HepG2 (cell line): ENCODE data around the gene NBEA.

Experiments
- EP300 ChIP-seq, 3 experiments: sonication (generic) in 1 of 3; formaldehyde crosslinking in 1 of 3; IDR thresholded peaks; 2 replicates each; pipeline versions ENCODE4 v1.5.1 to v1.6.1; 2011 to 2020; ENCODE audit warnings: low read depth in 2 of 3, low read length in 2 of 3, borderline replicate concordance in 1 of 3, improper control_type of control experiment in 1 of 3, mild to moderate bottlenecking in 1 of 3, missing genetic modification reagents in 1 of 3, moderate library complexity in 1 of 3
- ERF ChIP-seq: IDR thresholded peaks from 2 replicates; pipeline ENCODE4 v1.6.1; 2018; ENCODE audit warnings: missing biosample characterization, missing genetic modification reagents
- HCFC1 ChIP-seq: fragments of 150-350 bp; IDR thresholded peaks from 2 replicates; pipeline ENCODE4 v1.6.1; 2014; ENCODE audit warnings: low read depth, low read length
- MAZ ChIP-seq, 2 experiments: sonication (generic) in 1 of 2; formaldehyde crosslinking in 1 of 2; IDR thresholded peaks; 2 replicates each; pipeline versions ENCODE4 v1.5.0 to v1.6.1; 2012 to 2020; ENCODE audit warnings: low read depth in 2 of 2, mild to moderate bottlenecking in 2 of 2, borderline replicate concordance in 1 of 2, improper control_type of control experiment in 1 of 2, low read length in 1 of 2, missing genetic modification reagents in 1 of 2, moderate library complexity in 1 of 2
- MEF2D ChIP-seq: sonication (generic); formaldehyde crosslinking; IDR thresholded peaks from 2 replicates; pipeline ENCODE4 v1.5.1; 2020; ENCODE audit warnings: mild to moderate bottlenecking, missing genetic modification reagents
- NCOA5 ChIP-seq: sonication (generic); formaldehyde crosslinking; IDR thresholded peaks from 2 replicates; pipeline ENCODE4 v1.4.0; 2020; ENCODE audit warnings: missing genetic modification reagents
- REST ChIP-seq, 2 experiments: IDR thresholded peaks; 2 replicates each; pipeline ENCODE4 v1.6.1; 2011 to 2012; ENCODE audit warnings: low read length in 2 of 2, borderline replicate concordance in 1 of 2, low read depth in 1 of 2, mild to moderate bottlenecking in 1 of 2, moderate library complexity in 1 of 2
- TOE1 ChIP-seq: sonication (generic); formaldehyde crosslinking; IDR thresholded peaks from 2 replicates; pipeline ENCODE4 v1.4.0; 2020; ENCODE audit warnings: mild to moderate bottlenecking, missing genetic modification reagents
- YY1 ChIP-seq: IDR thresholded peaks from 2 replicates; pipeline ENCODE4 v1.6.1; 2011; ENCODE audit warnings: low read length, low read depth, moderate library complexity, mild to moderate bottlenecking; ENCODE audit not compliant: insufficient read depth, insufficient replicate concordance
- ZNF572 ChIP-seq: sonication (generic); formaldehyde crosslinking; IDR thresholded peaks from 2 replicates; pipeline ENCODE4 v1.5.1; 2020; ENCODE audit warnings: mild to moderate bottlenecking, missing genetic modification reagents

GRCh38 chr13:35219021-35219420 lies 277.0 kb downstream of the NBEA start:
- TF ChIP-seq NCOA5 (CRISPR knock-in tag) (no peak), MAZ (IDR thresholded peaks at IDR 0.05; ENCODE audit: borderline replicate concordance, low read depth, low read length) (no peak), MAZ (CRISPR knock-in tag; IDR thresholded peaks at IDR 0.05; ENCODE audit: low read depth) (no peak), ERF (no peak), ZNF572 (no peak), YY1 (no peak), EP300 (IDR thresholded peaks at IDR 0.05; ENCODE audit: low read depth in 2 of 2, low read length in 2 of 2) (no peak), EP300 (CRISPR knock-in tag; IDR thresholded peaks at IDR 0.05; ENCODE audit: borderline replicate concordance) (no peak), TOE1 (CRISPR knock-in tag) (no peak), HCFC1 (no peak), REST (IDR thresholded peaks at IDR 0.05; ENCODE audit: borderline replicate concordance in 1 of 2, low read depth in 1 of 2, low read length in 2 of 2) (no peak), MEF2D (no peak)
